Glutamatergic neuron (in vitro differentiated cells): Measurements from ENCODE around the gene ABCD4. TPM values are rescaled to one million over a fixed set of nuclear protein-coding genes. Genes with fewer than 3 reads are reported as not detected.

Experiments
- DNase-seq: peaks from one replicate; pipeline ENCODE4 v3.0.0; 2022
- H3K27ac Mint-ChIP-seq: one replicate; pipeline ENCODE4 v1.8.0; 2020; ENCODE audit warnings: mild to moderate bottlenecking, mixed read lengths, inconsistent platforms; ENCODE audit not compliant: unreplicated experiment
- H3K27me3 Mint-ChIP-seq: one replicate; pipeline ENCODE4 v1.8.0; 2020; ENCODE audit warnings: mild to moderate bottlenecking, moderate library complexity, mixed read lengths, inconsistent platforms; ENCODE audit not compliant: unreplicated experiment
- H3K36me3 Mint-ChIP-seq: one replicate; pipeline ENCODE4 v1.8.0; 2020; ENCODE audit warnings: mild to moderate bottlenecking, mixed read lengths, inconsistent platforms; ENCODE audit not compliant: unreplicated experiment
- H3K4me1 Mint-ChIP-seq: one replicate; pipeline ENCODE4 v1.8.0; 2020; ENCODE audit warnings: mild to moderate bottlenecking, low read depth, mixed read lengths, inconsistent platforms; ENCODE audit not compliant: unreplicated experiment
- H3K4me3 Mint-ChIP-seq: one replicate; pipeline ENCODE4 v1.8.0; 2020; ENCODE audit warnings: mild to moderate bottlenecking, mixed read lengths, inconsistent platforms; ENCODE audit not compliant: unreplicated experiment
- H3K9me3 Mint-ChIP-seq: one replicate; pipeline ENCODE4 v1.8.0; 2020; ENCODE audit warnings: mild to moderate bottlenecking, moderate library complexity, mixed read lengths, inconsistent platforms; ENCODE audit not compliant: unreplicated experiment
- CTCF ChIP-seq: fragments of 200-600 bp; sonication (generic); IDR thresholded peaks from one replicate; pipeline ENCODE4 v1.5.0; 2021; ENCODE audit not compliant: partially characterized antibody, unreplicated experiment
- total RNA-seq: library from RNA; stranded (reverse); fragmentation: NEBNext Ultra II Directional; extraction: Animal tissue kit (Norgen Biotek cat#: 25700); gene quantifications from one replicate; pipeline ENCODE4 v1.2.1, GENCODE V29; 2021; ENCODE audit not compliant: unreplicated experiment

ABCD4 gene
- total RNA-seq, 1 donor from 2014 or later = 73.7 TPM

GRCh38 chr14:74261288-74261687 lies 41.4 kb downstream of the ABCD4 start:
- H3K36me3 Mint-ChIP-seq = no peaks in the 10 kb centered on the region

GRCh38 chr14:74260525-74261233 lies 42.1 kb downstream of the ABCD4 start:
- Mint-ChIP-seq H3K4me1 (peaks cover 9% of the 10 kb centered on the region), H3K4me3 (no peak overlapping the region), H3K27me3 (peaks cover 19% of the 10 kb centered on the region), H3K9me3 (peaks cover 4% of the 10 kb centered on the region), H3K27ac (no peak overlapping the region), H3K36me3 (no peaks in the 10 kb centered on the region)
- DNase-seq = no peak
- no peak for TF ChIP-seq CTCF

More at GRCh38 chr14:74261288-74261687, 41.4 kb downstream of the ABCD4 start:
- H3K27ac Mint-ChIP-seq = no peak overlapping the region
- peaks cover 4% of the 10 kb centered on the region for H3K9me3 Mint-ChIP-seq
- peaks cover 9% of the 10 kb centered on the region for H3K4me1 Mint-ChIP-seq
- TF ChIP-seq CTCF = no peak
- no peak overlapping the region for H3K4me3 Mint-ChIP-seq
- DNase-seq = no peak
- H3K27me3 Mint-ChIP-seq = peaks cover 19% of the 10 kb centered on the region

GRCh38 chr14:74259513-74259912 lies 43.2 kb downstream of the ABCD4 start:
- Mint-ChIP-seq H3K27me3 (peaks cover 23% of the 10 kb centered on the region), H3K4me1 (peaks cover 3% of the 10 kb centered on the region), H3K27ac (no peak overlapping the region), H3K9me3 (peaks cover 3% of the 10 kb centered on the region), H3K36me3 (no peaks in the 10 kb centered on the region), H3K4me3 (no peak overlapping the region)
- no peak for DNase-seq
- no peak for TF ChIP-seq CTCF

- no peak overlapping the region for H3K4me3 Mint-ChIP-seq
- no peak for DNase-seq
- H3K36me3 Mint-ChIP-seq = no peaks in the 10 kb centered on the region
- no peak for TF ChIP-seq CTCF
- H3K27me3 Mint-ChIP-seq = peaks cover 23% of the 10 kb centered on the region
- H3K9me3 Mint-ChIP-seq = peaks cover 3% of the 10 kb centered on the region
- H3K4me1 Mint-ChIP-seq = peaks cover 3% of the 10 kb centered on the region
- H3K27ac Mint-ChIP-seq = no peak overlapping the region
Measured at GRCh38 chr14:74258764-74259035, 44.0 kb downstream of the ABCD4 start.

GRCh38 chr14:74257941-74258763 lies 44.6 kb downstream of the ABCD4 start:
- peaks cover 3% of the 10 kb centered on the region for H3K4me1 Mint-ChIP-seq
- peak; percentile 78 for DNase-seq
- peaks cover 3% of the 10 kb centered on the region for H3K9me3 Mint-ChIP-seq
- H3K27ac Mint-ChIP-seq = peak overlapping the region; percentile 59
- TF ChIP-seq CTCF = no peak
- peak overlapping the region; percentile 81 for H3K4me3 Mint-ChIP-seq
- H3K36me3 Mint-ChIP-seq = no peaks in the 10 kb centered on the region
- peaks cover 21% of the 10 kb centered on the region for H3K27me3 Mint-ChIP-seq
